Measurements from ENCODE around the gene TUBB4B. TPM values are rescaled to one million over a fixed set of nuclear protein-coding genes. Genes with fewer than 3 reads are reported as not detected.

Gene TUBB4B
- total RNA-seq, 1 experiment from 2014 or later: 424 TPM

DNA sequence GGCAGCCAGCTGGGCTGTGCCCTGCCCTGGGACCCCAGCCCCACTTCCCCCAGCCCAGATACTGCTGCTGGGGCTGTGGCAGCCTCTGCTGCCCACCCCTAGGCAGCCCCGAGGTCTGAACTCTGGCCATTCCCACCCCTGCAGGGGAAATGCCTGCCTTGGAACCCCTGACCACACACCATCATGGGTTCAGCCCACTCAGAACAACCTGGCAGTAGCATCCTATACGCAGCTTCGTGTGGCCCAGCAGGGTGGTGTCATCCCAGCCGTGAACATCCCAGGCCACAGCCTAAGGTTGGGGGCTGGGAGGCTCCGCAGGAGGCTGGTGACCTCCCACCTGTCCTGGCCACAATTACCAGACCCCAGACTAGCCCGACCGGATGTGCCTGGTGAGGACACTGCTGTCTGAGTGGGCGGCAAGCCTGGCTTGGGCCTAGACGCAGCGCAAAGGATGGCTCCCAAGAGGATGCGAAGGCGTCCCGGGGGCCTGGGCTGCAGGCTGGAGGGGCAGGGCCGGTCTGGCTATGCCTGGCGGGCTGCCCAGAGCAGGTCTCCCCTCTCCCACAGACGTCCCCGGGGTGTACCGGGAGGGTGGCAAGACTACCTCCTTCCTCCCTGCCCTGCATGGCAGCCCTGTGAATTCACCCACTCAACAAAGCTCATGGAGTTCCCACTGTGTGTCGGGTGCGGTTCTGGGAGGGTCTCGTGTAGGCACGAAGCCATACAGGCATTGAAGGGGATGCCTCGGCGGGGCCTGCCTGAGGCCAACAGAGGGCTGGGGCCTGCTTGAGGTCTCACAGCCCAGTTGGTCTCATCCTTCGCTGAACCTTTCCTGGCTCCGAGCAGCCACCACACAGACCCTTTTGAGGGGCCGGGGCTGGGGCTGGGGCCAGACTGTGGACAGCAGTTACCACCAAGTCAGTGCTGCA is 11.9 kb upstream of the TUBB4B start:
- Histone ChIP-seq H3K27me3 (ENCODE audit: low read length) (no peaks in the 10 kb centered on the region), H3F3A (ENCODE audit: low read length, unreplicated experiment) (no peaks in the 10 kb centered on the region), H3K9ac (ENCODE audit: low read length) (no peak overlapping the region), H3K9me3 (ENCODE audit: low read length) (no peaks in the 10 kb centered on the region), H3K4me3 (ENCODE audit: low read length) (no peak overlapping the region), H3K27ac (ENCODE audit: low read length) (no peak overlapping the region), H3K4me2 (ENCODE audit: low read length) (0 out of 2 replicates have a peak overlapping the region, but pooled peaks have one; percentile 57), H3K4me1 (ENCODE audit: insufficient read depth, low read length) (peaks cover 35% of the 10 kb centered on the region), H3K79me2 (ENCODE audit: low read length) (peaks cover 14% of the 10 kb centered on the region), H2AFZ (ENCODE audit: low read length) (no peak overlapping the region), H3K36me3 (ENCODE audit: low read depth, low read length) (no peaks in the 10 kb centered on the region), H4K20me1 (ENCODE audit: low read length) (no peaks in the 10 kb centered on the region), H3K9me2 (replicated peaks; ENCODE audit: low read length) (no peaks in the 10 kb centered on the region)
- intact Hi-C loops (cut with micrococcal nuclease): loop anchor here (5.0 kb wide), 2 partner anchors 42 to 112 kb away; partner anchors contain the start of genes ANAPC2 and SSNA1
- BruUV-seq (replicated peaks): no TSS peak
- TF ChIP-seq EZH2phosphoT487 (IDR thresholded peaks at IDR 0.05; ENCODE audit: borderline replicate concordance, low read length): no peak
- no peak for TF ChIP-seq EZH2 (IDR thresholded peaks at IDR 0.05; ENCODE audit: low read length, unreplicated experiment)
- TF ChIP-seq, protein P1, sequence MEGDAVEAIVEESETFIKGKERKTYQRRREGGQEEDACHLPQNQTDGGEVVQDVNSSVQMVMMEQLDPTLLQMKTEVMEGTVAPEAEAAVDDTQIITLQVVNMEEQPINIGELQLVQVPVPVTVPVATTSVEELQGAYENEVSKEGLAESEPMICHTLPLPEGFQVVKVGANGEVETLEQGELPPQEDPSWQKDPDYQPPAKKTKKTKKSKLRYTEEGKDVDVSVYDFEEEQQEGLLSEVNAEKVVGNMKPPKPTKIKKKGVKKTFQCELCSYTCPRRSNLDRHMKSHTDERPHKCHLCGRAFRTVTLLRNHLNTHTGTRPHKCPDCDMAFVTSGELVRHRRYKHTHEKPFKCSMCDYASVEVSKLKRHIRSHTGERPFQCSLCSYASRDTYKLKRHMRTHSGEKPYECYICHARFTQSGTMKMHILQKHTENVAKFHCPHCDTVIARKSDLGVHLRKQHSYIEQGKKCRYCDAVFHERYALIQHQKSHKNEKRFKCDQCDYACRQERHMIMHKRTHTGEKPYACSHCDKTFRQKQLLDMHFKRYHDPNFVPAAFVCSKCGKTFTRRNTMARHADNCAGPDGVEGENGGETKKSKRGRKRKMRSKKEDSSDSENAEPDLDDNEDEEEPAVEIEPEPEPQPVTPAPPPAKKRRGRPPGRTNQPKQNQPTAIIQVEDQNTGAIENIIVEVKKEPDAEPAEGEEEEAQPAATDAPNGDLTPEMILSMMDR (conservative IDR thresholded peaks at IDR 0.05; ENCODE audit: low read depth, low read length): no peak
- ChIA-PET POLR2A (ENCODE audit: unreplicated experiment) (no interaction called here), CTCF (interaction anchor here (0.5 kb wide), 1 partner anchor 28 kb away, joined by 4 read pairs; no protein-coding TSS in a partner anchor)
- ATAC-seq: no peak
- DNase-seq: no peak

DNA sequence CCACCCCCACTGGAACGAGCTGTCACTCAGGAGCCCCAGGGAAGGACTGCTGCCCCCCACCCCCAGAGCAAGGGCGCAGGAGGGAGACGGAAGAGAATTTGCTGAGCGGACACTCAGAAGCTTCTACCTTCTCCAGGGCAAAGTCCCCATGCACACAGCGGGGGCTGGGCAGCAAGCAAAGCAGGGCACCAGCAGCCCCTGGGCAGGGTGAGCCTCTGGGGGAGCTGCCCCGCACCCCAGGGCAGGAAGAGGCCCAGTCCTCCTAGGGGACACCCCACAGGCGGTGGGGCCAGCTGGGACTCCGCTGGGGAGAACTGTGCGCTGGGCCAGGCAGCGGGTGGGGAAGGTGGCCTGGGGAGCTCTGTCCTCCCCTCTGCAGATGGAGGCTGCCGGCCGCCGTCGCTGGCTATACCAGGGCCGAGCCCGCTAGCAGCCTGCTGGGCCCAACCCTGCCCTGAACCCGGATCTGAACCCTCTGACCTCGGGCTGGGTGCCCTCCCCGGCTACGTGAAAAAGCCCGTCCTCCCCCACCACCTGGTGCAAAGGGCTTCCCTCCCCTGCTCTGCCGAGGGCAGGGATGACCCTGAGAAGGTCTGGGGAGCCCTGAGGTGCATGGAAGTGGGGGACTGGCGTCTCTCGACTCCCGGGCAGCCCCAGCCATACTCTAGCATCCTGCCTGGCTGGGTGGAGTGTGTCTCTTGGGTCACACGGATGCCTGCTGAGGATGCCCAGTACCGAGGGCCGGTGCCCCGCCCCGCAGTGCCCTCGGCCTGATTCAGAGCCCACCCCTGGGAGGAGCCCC is 11.0 kb upstream of the TUBB4B start:
- TF ChIP-seq, protein P1 (conservative IDR thresholded peaks at IDR 0.05; ENCODE audit: low read depth, low read length): no peak
- TF ChIP-seq EZH2 (IDR thresholded peaks at IDR 0.05; ENCODE audit: low read length, unreplicated experiment) (no peak), EZH2phosphoT487 (IDR thresholded peaks at IDR 0.05; ENCODE audit: borderline replicate concordance, low read length) (no peak)
- H3K4me2 ChIP-seq (ENCODE audit: low read length): no peak overlapping the region
- DNase-seq (no peak), ATAC-seq (no peak)
- ChIA-PET POLR2A (ENCODE audit: unreplicated experiment) (interaction anchor here (0.6 kb wide), 1 partner anchor 166 kb away, joined by 3 read pairs; no protein-coding TSS in a partner anchor), CTCF (no interaction called here)
- H3K9me3 ChIP-seq (ENCODE audit: low read length): no peaks in the 10 kb centered on the region
- H2AFZ ChIP-seq (ENCODE audit: low read length): no peak overlapping the region
- no peaks in the 10 kb centered on the region for H4K20me1 ChIP-seq (ENCODE audit: low read length)
- peaks cover 29% of the 10 kb centered on the region for H3K4me1 ChIP-seq (ENCODE audit: insufficient read depth, low read length)
- H3K9me2 ChIP-seq (replicated peaks; ENCODE audit: low read length): no peaks in the 10 kb centered on the region
- no peak overlapping the region for H3K27ac ChIP-seq (ENCODE audit: low read length)
- no peaks in the 10 kb centered on the region for H3K36me3 ChIP-seq (ENCODE audit: low read depth, low read length)
- H3K79me2 ChIP-seq (ENCODE audit: low read length): peaks cover 9% of the 10 kb centered on the region
- H3K4me3 ChIP-seq (ENCODE audit: low read length): no peak overlapping the region
- H3K9ac ChIP-seq (ENCODE audit: low read length): no peak overlapping the region
- no TSS peak for BruUV-seq (replicated peaks)
- H3K27me3 ChIP-seq (ENCODE audit: low read length): no peaks in the 10 kb centered on the region
- no peaks in the 10 kb centered on the region for H3F3A ChIP-seq (ENCODE audit: low read length, unreplicated experiment)
- intact Hi-C loops (cut with micrococcal nuclease): loop anchor here (5.0 kb wide), 2 partner anchors 43 to 113 kb away; partner anchors contain the start of genes ANAPC2 and SSNA1

Measured in PC-3 (cell line).